Spinal cord (tissue), 10 donors: ENCODE measurements around the gene SLC11A2. TPM values are rescaled to one million over a fixed set of nuclear protein-coding genes. Genes with fewer than 3 reads are reported as not detected.
"Not testable (repeated sequence)": the region's sequence is repeated elsewhere in the genome, so short reads cannot be mapped to it uniquely, and the experiment has no call there.

Experiments used
- DNase-seq, 6 donors: peaks; one replicate each; pipeline versions ENCODE4 v3.0.0 to v3.0.0-alpha.2; 2013 to 2015; ENCODE audit warnings: low spot score in 6 of 6, low read depth in 4 of 6
- H3K27ac ChIP-seq: one replicate; pipeline ENCODE4 v1.5.1; 2013; ENCODE audit warnings: low read depth, low read length, control low read depth
- H3K27me3 ChIP-seq: one replicate; pipeline ENCODE4 v1.6.1; 2013; ENCODE audit warnings: low read length; ENCODE audit not compliant: control insufficient read depth, insufficient read depth
- H3K36me3 ChIP-seq: one replicate; pipeline ENCODE4 v1.6.1; 2013; ENCODE audit warnings: low read length; ENCODE audit not compliant: control insufficient read depth, insufficient read depth
- H3K4me1 ChIP-seq: one replicate; pipeline ENCODE4 v1.6.1; 2013; ENCODE audit warnings: low read length; ENCODE audit not compliant: control insufficient read depth, insufficient read depth
- H3K4me3 ChIP-seq: one replicate; pipeline ENCODE4 v1.5.1; 2013; ENCODE audit warnings: low read depth, low read length, control low read depth
- H3K9me3 ChIP-seq: one replicate; pipeline ENCODE4 v1.6.1; 2013; ENCODE audit warnings: low read length; ENCODE audit not compliant: control insufficient read depth, insufficient read depth
- WGBS: methylation state at CpG from one replicate; pipeline ENCODE4 v1.1.5; 2013; ENCODE audit warnings: missing lambda C conversion rate; ENCODE audit not compliant: insufficient coverage; 5-methylcytosine and 5-hydroxymethylcytosine counted together
- polyA plus RNA-seq, 2 donors: library from polyadenylated mRNA; unstranded; fragments of 120-200 nt; gene quantifications; one replicate each; pipeline ENCODE4 v1.2.1, GENCODE V29; 2013; ENCODE audit not compliant: insufficient read length in 2 of 2
- total RNA-seq, 2 donors: library from RNA; depleted of rRNA in 1 of 2; stranded (reverse); fragments of 120-200 nt in 1 of 2; fragments of >200 nt in 1 of 2; gene quantifications; one replicate each; pipeline versions ENCODE4 v1.2.3 to v1.2.4, GENCODE V29; 2013 to 2014
- donor health status: healthy.

Gene SLC11A2
- total and polyA plus RNA-seq, 4 donors, result 52.0 to 102 (median 60.5) TPM

- no peak overlapping the region for H3K27ac ChIP-seq
- DNase-seq, result no peak
- H3K4me1 ChIP-seq, result peaks cover 14% of the 10 kb centered on the region
- no peaks in the 10 kb centered on the region for H3K36me3 ChIP-seq
- no peak overlapping the region for H3K4me3 ChIP-seq
- no peaks in the 10 kb centered on the region for H3K27me3 ChIP-seq
- no peaks in the 10 kb centered on the region for H3K9me3 ChIP-seq
These were observed 8.7 kb downstream of the SLC11A2 start for GRCh38 chr12:51017452-51017851.

- DNase-seq, H3K9me3 ChIP-seq, H3K4me1 ChIP-seq, H3K27me3 ChIP-seq, H3K27ac ChIP-seq, H3K4me3 ChIP-seq, H3K36me3 ChIP-seq: not testable (repeated sequence)
- whole genome bisulfite sequencing, result 100% methylated on average over 4 of the region's 9 CpGs
These were observed 11.7 kb downstream of the SLC11A2 start for GRCh38 chr12:51014467-51014866.

GRCh38 chr12:51013441-51013840 lies 12.7 kb downstream of the SLC11A2 start:
- Histone ChIP-seq H3K4me1 (peaks cover 4% of the 10 kb centered on the region), H3K9me3 (no peaks in the 10 kb centered on the region), H3K4me3 (no peak overlapping the region), H3K27me3 (no peaks in the 10 kb centered on the region), H3K36me3 (no peaks in the 10 kb centered on the region), H3K27ac (no peak overlapping the region)
- no peak for DNase-seq
- 92% methylated on average over 4 of the region's 7 CpGs for WGBS

- Histone ChIP-seq H3K27ac (no peak overlapping the region), H3K36me3 (peaks cover 4% of the 10 kb centered on the region), H3K4me1 (peaks cover 4% of the 10 kb centered on the region), H3K9me3 (no peaks in the 10 kb centered on the region), H3K27me3 (no peaks in the 10 kb centered on the region), H3K4me3 (no peak overlapping the region)
- WGBS, result 67% methylated on average over 1 of the region's 5 CpGs
- DNase-seq, result no peak
These were observed 13.5 kb downstream of the SLC11A2 start for GRCh38 chr12:51012570-51013236.

- no peaks in the 10 kb centered on the region for H3K27me3 ChIP-seq
- no peak overlapping the region for H3K4me3 ChIP-seq
- no peaks in the 10 kb centered on the region for H3K9me3 ChIP-seq
- DNase-seq, result no peak
- H3K4me1 ChIP-seq, result peaks cover 4% of the 10 kb centered on the region
- peaks cover 6% of the 10 kb centered on the region for H3K36me3 ChIP-seq
- no peak overlapping the region for H3K27ac ChIP-seq
- WGBS, result 70% methylated on average over 2 of the region's 4 CpGs
These were observed 14.2 kb downstream of the SLC11A2 start for GRCh38 chr12:51011955-51012354.

GRCh38 chr12:51009056-51009440 lies 17.1 kb downstream of the SLC11A2 start:
- whole genome bisulfite sequencing, result 61% methylated on average over 7 of the region's 8 CpGs
- peak overlapping the region; percentile 71 for H3K27ac ChIP-seq

GRCh38 chr12:51008329-51009055 lies 17.7 kb downstream of the SLC11A2 start:
- Histone ChIP-seq H3K4me3 (peak overlapping the region; percentile 12), H3K27me3 (no peaks in the 10 kb centered on the region), H3K36me3 (peaks cover 25% of the 10 kb centered on the region), H3K9me3 (no peaks in the 10 kb centered on the region), H3K27ac (peak overlapping the region; percentile 71), H3K4me1 (peaks cover 4% of the 10 kb centered on the region)
- no CpG with 5 or more reads among the region's 1 CpG for WGBS
- no peak for DNase-seq

More at GRCh38 chr12:51009056-51009440, 17.1 kb downstream of the SLC11A2 start:
- Histone ChIP-seq H3K27me3 (no peaks in the 10 kb centered on the region), H3K4me3 (peak overlapping the region; percentile 12), H3K9me3 (no peaks in the 10 kb centered on the region), H3K4me1 (peaks cover 4% of the 10 kb centered on the region), H3K36me3 (peaks cover 23% of the 10 kb centered on the region)
- peak in 2 of 6 donors; percentile 8 to 71 for DNase-seq

- no peak for DNase-seq
- WGBS, result 84% methylated on average over 3 of the region's 3 CpGs
- no peaks in the 10 kb centered on the region for H3K27me3 ChIP-seq
- no peak overlapping the region for H3K27ac ChIP-seq
- H3K4me3 ChIP-seq, result no peak overlapping the region
- H3K36me3 ChIP-seq, result peaks cover 37% of the 10 kb centered on the region
- no peaks in the 10 kb centered on the region for H3K9me3 ChIP-seq
- peaks cover 4% of the 10 kb centered on the region for H3K4me1 ChIP-seq
These were observed 20.5 kb downstream of the SLC11A2 start for GRCh38 chr12:51005671-51006070.

GRCh38 chr12:51005030-51005429 lies 21.2 kb downstream of the SLC11A2 start:
- no peaks in the 10 kb centered on the region for H3K9me3 ChIP-seq
- no peaks in the 10 kb centered on the region for H3K27me3 ChIP-seq
- no peak overlapping the region for H3K27ac ChIP-seq
- no peak for DNase-seq
- no CpG with 5 or more reads among the region's 3 CpGs for WGBS
- H3K4me3 ChIP-seq, result no peak overlapping the region
- H3K4me1 ChIP-seq, result peaks cover 4% of the 10 kb centered on the region
- peaks cover 41% of the 10 kb centered on the region for H3K36me3 ChIP-seq

GRCh38 chr12:51004504-51004903 lies 21.7 kb downstream of the SLC11A2 start:
- Histone ChIP-seq H3K36me3 (peaks cover 41% of the 10 kb centered on the region), H3K9me3 (no peaks in the 10 kb centered on the region), H3K27ac (no peak overlapping the region), H3K4me1 (no peaks in the 10 kb centered on the region), H3K27me3 (no peaks in the 10 kb centered on the region), H3K4me3 (no peak overlapping the region)
- no peak for DNase-seq
- 71% methylated on average over 3 of the region's 6 CpGs for WGBS
